Smooth muscle cell of the umbilical artery (primary cell): Measurements from ENCODE around the gene EXOC8. TPM values are rescaled to one million over a fixed set of nuclear protein-coding genes. Genes with fewer than 3 reads are reported as not detected.

Experiments used
- total RNA-seq: library from RNA; depleted of rRNA; stranded (reverse); fragments of >200 nt; gene quantifications from 2 replicates; pipeline ENCODE4 v1.2.3, GENCODE V29; 2014

Gene EXOC8, protein sequence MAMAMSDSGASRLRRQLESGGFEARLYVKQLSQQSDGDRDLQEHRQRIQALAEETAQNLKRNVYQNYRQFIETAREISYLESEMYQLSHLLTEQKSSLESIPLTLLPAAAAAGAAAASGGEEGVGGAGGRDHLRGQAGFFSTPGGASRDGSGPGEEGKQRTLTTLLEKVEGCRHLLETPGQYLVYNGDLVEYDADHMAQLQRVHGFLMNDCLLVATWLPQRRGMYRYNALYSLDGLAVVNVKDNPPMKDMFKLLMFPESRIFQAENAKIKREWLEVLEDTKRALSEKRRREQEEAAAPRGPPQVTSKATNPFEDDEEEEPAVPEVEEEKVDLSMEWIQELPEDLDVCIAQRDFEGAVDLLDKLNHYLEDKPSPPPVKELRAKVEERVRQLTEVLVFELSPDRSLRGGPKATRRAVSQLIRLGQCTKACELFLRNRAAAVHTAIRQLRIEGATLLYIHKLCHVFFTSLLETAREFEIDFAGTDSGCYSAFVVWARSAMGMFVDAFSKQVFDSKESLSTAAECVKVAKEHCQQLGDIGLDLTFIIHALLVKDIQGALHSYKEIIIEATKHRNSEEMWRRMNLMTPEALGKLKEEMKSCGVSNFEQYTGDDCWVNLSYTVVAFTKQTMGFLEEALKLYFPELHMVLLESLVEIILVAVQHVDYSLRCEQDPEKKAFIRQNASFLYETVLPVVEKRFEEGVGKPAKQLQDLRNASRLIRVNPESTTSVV
- total RNA-seq = 16.0 and 20.7 TPM in 2 replicates

DNA sequence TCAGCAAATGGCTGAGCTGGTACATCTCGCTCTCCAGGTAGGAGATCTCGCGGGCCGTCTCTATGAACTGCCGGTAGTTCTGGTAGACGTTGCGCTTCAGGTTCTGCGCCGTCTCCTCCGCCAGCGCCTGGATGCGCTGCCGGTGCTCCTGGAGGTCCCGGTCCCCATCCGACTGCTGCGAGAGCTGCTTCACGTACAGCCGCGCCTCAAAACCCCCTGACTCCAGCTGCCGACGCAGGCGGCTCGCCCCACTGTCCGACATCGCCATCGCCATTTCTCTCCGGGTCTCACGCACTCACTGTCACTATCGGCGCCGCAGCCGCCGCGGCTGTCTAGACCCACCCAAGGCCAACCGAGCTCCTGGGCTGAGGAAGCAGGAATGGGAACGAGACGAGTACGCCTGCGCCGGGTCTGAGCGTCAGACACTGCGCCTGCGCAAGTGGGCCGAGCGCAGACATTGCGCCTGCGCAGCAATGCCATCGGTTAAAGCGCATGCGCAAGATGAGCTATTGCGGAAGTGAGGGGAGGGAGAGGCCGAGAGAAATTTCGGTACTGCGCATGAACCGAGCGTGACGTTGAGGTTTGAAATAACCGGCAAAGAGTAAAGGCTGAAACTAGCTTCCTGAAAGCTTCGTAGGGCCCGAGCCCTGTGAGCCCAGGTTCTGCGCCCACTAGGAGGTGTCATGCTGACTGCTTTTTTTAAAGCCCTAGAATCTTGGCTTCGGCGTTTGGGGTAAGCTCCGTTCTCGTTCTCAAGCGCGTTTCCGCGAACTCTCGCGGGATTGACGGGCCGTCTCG is at the start of gene EXOC8:
TSS of gene EXOC8 (minus strand) at position 381 of the 798 bp plus-strand sequence. CDS start at position 274, 107 bp downstream.

DNA sequence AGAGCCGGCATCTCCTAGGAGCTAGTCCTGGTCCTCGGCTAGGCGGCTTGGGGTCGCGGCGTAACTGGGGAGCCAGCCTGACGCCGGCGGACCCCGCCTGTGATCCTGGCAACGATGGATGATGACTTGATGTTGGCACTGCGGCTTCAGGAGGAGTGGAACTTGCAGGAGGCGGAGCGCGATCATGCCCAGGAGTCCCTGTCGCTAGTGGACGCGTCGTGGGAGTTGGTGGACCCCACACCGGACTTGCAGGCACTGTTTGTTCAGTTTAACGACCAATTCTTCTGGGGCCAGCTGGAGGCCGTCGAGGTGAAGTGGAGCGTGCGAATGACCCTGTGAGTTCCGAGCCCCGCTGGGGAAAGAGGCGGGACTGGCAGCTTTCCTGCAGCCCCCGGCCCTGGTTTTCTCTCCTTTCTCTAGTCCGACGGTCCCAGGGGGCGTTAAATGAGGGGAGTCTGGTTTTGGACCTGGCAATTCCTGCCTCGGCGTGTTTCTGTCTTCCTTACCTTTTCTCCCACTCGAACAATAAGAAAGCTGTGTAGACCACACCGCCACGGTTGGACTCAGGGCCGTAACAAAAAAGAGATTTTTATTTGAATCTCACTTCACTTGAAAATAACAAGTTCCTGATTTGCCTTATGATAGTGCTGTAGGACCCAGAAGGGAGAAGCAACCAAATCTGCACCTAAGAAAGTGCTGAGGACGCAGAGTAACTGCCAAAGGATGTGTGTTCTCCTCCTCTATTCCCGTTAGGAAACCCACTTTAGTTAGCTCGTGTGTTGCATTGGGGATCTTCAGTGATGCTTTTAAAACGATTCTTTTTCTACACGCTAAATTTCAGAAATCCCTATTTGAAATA is 847 bp upstream of the EXOC8 start, which contains the start of gene SPRTN:
TSS of gene SPRTN (plus strand) at position 24 of the 859 bp plus-strand sequence. CDS start at position 115, 91 bp downstream.

Other genes starting within 250 kb of the EXOC8 start
- gene TRIM67, start 175.8 kb downstream of the EXOC8 start, total RNA-seq = not detected in 2 replicates
- 49.3 and 54.8 TPM in 2 replicates for gene GNPAT, start 96.6 kb downstream of the EXOC8 start, total RNA-seq
- gene SPRTN, start 441 bp upstream of the EXOC8 start, total RNA-seq = 11.6 and 16.8 TPM in 2 replicates
- gene EGLN1, start 84.4 kb upstream of the EXOC8 start, total RNA-seq = 76.3 and 81.5 TPM in 2 replicates
- gene TSNAX, start 190.8 kb upstream of the EXOC8 start, total RNA-seq = 45.1 and 52.0 TPM in 2 replicates